ENCODE results near the gene APOBEC3A.
"Not testable (repeated sequence)": the region's sequence is repeated elsewhere in the genome, so short reads cannot be mapped to it uniquely, and the experiment has no call there.

The APOBEC3A gene

DNA sequence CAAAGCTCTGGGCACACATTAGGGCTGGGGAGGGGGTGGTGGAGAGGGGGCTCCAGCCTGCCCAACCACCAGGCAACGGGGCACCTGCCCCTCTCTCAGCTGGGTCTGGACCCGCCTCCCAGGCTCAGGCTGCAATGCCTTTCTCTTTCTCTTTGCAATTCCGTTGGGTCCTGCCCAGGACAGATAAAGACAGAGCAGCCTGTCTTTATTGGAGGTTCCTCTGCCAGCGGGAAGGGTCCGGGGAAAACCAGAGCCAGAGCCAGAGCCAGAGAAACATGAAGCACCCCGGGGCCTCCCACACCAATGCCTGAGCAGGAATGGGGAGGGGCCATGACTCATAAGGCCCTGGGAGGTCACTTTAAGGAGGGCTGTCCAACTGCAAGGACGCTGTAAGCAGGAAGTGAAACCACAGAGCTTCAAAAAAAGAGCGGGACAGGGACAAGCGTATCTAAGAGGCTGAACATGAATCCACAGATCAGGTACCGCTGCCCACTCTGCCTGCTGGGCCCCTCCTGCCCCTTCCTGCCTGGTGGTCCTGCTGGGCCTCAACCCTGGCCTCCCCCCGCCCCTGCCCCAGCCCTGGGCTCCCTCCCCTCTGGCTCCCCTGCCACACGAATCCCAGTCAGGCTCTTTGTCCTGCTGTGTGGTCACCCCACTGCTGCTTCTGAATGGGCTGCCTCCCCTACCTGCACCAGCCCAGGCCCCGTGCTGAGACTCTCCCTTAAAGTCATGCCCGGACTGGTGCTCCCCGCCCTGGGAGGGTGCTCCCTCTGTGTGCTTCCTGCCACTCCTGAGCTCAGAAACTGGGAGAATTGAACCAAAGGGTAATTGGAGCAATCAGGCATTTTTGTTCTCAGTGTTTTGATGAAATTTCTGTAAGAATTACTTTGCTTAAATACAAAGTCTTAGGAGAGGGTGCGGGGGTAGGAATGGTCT lies 24.9 kb downstream of the APOBEC3A start, which contains the start of gene APOBEC3B:
APOBEC3B (plus strand) TSS at position 356 of the 936 bp plus-strand sequence; CDS start at position 463, 107 bp downstream.
- H3K27me3 ChIP-seq (replicated peaks) = no peaks in the 10 kb centered on the region
- DNase-seq = peak; percentile 80
- H3K27ac ChIP-seq = no peak within 1 kb of the TSS
- TF ChIP-seq, protein P1, sequence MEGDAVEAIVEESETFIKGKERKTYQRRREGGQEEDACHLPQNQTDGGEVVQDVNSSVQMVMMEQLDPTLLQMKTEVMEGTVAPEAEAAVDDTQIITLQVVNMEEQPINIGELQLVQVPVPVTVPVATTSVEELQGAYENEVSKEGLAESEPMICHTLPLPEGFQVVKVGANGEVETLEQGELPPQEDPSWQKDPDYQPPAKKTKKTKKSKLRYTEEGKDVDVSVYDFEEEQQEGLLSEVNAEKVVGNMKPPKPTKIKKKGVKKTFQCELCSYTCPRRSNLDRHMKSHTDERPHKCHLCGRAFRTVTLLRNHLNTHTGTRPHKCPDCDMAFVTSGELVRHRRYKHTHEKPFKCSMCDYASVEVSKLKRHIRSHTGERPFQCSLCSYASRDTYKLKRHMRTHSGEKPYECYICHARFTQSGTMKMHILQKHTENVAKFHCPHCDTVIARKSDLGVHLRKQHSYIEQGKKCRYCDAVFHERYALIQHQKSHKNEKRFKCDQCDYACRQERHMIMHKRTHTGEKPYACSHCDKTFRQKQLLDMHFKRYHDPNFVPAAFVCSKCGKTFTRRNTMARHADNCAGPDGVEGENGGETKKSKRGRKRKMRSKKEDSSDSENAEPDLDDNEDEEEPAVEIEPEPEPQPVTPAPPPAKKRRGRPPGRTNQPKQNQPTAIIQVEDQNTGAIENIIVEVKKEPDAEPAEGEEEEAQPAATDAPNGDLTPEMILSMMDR (IDR thresholded peaks at IDR 0.05; ENCODE audit: low read depth, low read length, missing control alignments) = no peak
- H3K4me3 ChIP-seq (ENCODE audit: low read depth, low read length) = peak within 1 kb of the TSS; percentile 24
- no peaks in the 10 kb centered on the region for H3K36me3 ChIP-seq (replicated peaks)
- in situ Hi-C loops (cut with HindIII; ENCODE audit: low pct_ligation_motif_present, low sequenced_read_pairs) = no loop called here

DNA sequence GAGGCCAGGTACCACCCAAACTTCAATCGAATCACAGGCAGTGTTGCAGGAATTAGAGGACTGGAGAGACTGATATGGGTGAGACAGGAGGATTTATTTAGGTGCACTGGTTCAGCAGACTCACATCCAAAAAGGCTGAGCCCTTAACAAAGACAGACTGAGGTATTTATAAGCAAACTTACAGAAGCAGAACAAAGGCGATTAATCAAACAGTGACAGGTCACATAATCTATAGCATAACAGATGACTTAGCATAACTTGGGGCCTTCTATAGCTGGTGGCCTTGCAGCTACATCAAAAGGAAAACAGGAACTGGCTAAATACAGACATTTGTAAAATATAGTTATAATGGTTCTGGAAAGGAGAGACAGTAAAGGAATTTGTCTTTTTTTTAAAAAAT lies 26.8 kb downstream of the APOBEC3A start:
- in situ Hi-C loops (cut with HindIII; ENCODE audit: low pct_ligation_motif_present, low sequenced_read_pairs) = no loop called here
- TF ChIP-seq, protein P1 (IDR thresholded peaks at IDR 0.05; ENCODE audit: low read depth, low read length, missing control alignments) = no peak
- Histone ChIP-seq H3K4me3 (ENCODE audit: low read depth, low read length) (no peak overlapping the region), H3K36me3 (replicated peaks) (no peaks in the 10 kb centered on the region), H3K27ac (no peak overlapping the region), H3K27me3 (replicated peaks) (no peaks in the 10 kb centered on the region)
- no peak for DNase-seq

DNA sequence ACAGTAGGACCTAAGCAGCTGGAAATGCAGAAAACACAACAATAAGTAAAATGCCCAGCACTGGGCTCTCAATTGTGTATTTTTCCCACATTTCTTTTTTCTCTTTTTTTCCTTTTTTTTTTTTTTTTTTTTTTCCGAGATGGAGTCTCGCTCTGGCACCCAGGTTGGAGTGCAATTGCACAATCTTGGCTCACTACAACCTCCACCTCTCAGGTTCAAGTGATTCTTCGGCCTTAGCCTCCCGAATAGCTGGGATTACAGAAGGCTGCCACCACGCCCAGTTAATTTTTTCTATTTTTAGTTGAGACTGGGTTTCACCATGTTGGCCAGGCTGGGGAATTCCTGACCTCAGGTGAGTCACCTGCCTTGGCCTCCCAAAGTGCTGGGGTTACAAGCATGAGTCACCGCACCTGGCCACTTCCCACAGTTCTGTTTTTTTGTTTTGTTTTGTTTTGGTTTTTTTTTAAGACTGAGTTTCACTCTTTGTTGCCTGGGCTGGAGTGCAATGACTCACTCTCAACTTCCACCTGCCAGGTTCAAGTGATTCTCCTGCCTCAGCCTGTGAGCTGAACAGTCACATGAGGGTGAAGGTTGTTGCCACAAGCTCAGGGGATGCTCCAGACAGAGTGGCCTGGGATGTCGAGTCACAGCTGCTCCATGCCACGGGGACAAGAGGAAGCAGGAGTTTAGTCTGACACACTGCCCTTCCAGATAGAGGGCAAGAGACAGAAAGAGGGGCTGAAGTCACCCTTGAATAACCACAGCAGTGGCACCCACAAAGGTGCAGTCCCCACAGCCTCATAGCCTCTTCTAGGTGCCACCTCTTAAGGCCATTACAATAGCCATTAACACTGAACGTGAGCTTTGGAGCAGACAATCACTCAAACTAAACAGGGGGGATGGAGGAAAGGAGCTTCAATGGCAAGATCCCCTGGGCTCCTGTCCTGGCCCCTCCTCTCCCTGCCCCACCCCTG lies 27.7 kb downstream of the APOBEC3A start:
- H3K36me3 ChIP-seq (replicated peaks); H3K4me3 ChIP-seq (ENCODE audit: low read depth, low read length); H3K27ac ChIP-seq; DNase-seq; in situ Hi-C loops (cut with HindIII; ENCODE audit: low pct_ligation_motif_present, low sequenced_read_pairs); H3K27me3 ChIP-seq (replicated peaks): not testable (repeated sequence)

DNA sequence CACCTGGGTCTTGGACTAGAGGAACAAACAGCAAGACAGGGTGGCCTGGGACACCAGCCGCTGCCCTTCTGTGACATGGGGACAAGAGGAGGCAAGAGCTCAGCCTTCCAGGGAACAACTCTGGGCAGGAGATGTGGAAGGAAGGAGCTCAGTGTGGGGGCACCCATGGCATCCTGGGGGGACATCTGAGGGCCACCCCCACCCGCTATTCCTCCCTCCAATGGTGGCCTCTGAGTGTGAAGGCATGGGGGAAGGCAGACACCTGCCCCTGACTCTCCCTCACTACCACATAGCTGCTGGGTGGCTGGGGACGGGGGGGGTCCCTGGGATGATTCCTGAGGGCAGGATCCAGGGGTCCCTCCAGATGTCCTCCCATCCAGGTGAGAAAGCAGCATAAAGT lies 29.2 kb downstream of the APOBEC3A start:
- H3K4me3 ChIP-seq (ENCODE audit: low read depth, low read length) = no peak overlapping the region
- H3K27me3 ChIP-seq (replicated peaks) = no peaks in the 10 kb centered on the region
- TF ChIP-seq, protein P1 (IDR thresholded peaks at IDR 0.05; ENCODE audit: low read depth, low read length, missing control alignments) = no peak
- DNase-seq = no peak
- in situ Hi-C loops (cut with HindIII; ENCODE audit: low pct_ligation_motif_present, low sequenced_read_pairs) = no loop called here
- H3K36me3 ChIP-seq (replicated peaks) = no peaks in the 10 kb centered on the region
- no peak overlapping the region for H3K27ac ChIP-seq

DNA sequence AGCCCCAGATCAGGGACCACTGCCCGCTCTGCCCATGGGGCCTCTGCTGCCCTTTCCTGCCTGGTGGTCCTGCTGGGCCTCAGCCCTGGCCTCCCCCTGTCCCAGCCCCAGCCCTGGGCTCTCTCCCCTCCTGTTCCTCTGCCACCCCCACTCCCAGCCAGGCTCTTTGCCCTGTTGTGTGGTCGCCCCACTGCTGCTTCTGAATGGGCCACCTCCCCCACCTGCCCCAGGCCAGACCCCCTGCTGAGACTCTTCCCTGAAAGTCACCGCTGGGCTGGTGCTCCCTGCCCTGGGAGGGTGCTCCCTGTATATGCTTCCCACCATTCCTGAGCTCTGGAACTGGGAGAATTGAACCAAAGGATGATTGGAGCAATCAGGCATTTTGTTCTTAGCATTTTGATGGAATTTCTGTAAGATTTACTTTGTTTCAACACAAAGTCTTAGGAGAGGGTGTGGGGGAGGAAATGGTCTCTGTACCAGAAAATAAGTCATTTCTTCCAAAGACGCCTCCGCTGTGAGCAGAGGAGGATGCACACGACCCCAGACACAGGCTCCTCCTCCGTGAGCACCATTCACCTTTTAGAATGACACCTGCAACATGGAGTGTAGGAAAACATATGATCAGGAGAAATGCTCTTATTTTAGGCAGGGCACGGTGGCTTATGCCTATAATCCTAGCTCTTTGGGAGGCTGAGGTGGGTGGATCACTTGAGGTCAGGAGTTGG lies 29.9 kb downstream of the APOBEC3A start:
- H3K27me3 ChIP-seq (replicated peaks) = no peaks in the 10 kb centered on the region
- in situ Hi-C loops (cut with HindIII; ENCODE audit: low pct_ligation_motif_present, low sequenced_read_pairs) = no loop called here
- H3K27ac ChIP-seq = no peak overlapping the region
- TF ChIP-seq, protein P1 (IDR thresholded peaks at IDR 0.05; ENCODE audit: low read depth, low read length, missing control alignments) = no peak
- no peaks in the 10 kb centered on the region for H3K36me3 ChIP-seq (replicated peaks)
- no peak overlapping the region for H3K4me3 ChIP-seq (ENCODE audit: low read depth, low read length)
- DNase-seq = no peak
